ENCODE measurements around the gene ETFB. TPM values are rescaled to one million over a fixed set of nuclear protein-coding genes. Genes with fewer than 3 reads are reported as not detected.

Gene ETFB
- 180 to 255 TPM (median 204 TPM) in 5 replicates for total RNA-seq (2022; extraction: Qiagen RNA extraction; ENCODE audit: low read depth)

GRCh38 chr19:51365965-51366388 lies at the start of gene ETFB:
Gene ETFB, minus strand, starts transcription at chr19:51366388. Its CDS starts 62 bp downstream, at chr19:51366326.

GRCh38 chr19:51387924-51388389 lies 21.8 kb upstream of the ETFB start, which contains the start of gene LIM2:
Gene LIM2, minus strand, starts transcription at chr19:51387974. Its CDS starts 531 bp downstream, at chr19:51387443.

GRCh38 chr19:51372649-51373504 lies 6.7 kb upstream of the ETFB start, which contains the start of gene NKG7:
Gene NKG7, minus strand, starts transcription at chr19:51372654. Its CDS starts 119 bp downstream, at chr19:51372535.

GRCh38 chr19:51368366-51369282 lies 2.4 kb upstream of the ETFB start, which contains the start of gene CLDND2:
Gene CLDND2, minus strand, starts transcription at chr19:51369003. Its CDS starts 426 bp downstream, at chr19:51368577.

GRCh38 chr19:51341976-51342580 lies 24.1 kb downstream of the ETFB start, which contains the start of gene VSIG10L:
Gene VSIG10L, minus strand, starts transcription at chr19:51342139. Its CDS starts 15 bp downstream, at chr19:51342124.

DNA sequence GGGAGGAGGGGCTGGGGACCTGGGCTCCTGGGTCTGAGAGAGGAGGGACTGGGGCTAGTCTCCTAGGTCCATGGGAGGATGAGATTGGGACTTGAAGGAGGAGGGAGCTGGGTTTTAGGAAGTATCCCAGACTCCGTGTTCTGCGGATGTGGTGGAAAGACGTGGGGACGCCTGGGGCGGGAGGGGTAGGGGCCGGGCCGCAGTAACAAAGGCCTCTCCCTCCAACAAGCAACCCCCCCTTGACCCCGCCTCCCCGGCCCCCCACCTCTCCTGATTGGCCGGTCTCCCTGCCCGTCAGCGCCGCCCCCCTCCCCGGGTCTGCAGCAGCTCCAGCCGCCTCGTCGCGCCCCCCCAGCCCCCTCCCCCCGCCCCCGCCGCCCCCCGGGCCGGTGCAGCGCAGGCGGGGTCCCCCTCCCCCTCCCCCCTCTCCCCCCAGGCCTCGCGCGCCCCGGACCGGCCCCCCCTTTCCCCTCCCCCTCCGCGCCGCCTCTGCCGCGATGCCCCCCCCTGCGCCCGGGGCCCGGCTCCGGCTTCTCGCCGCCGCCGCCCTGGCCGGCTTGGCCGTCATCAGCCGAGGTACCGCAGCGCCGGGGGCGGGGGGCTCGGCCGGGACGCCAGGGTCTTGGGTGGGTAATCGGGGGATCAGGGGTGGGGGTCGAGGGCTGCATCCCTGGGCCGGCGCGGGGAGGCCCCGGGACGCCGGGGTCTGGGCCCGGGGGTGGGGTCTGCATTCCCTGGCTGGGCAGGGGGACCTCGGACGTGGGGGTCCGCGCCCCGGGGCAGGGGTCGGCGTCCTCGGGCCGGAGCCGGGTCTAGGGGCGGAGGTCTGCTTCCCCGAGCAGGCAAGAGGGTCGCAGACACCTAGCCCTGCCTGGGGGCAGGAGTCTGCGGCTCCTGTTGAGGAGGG lies 54.6 kb downstream of the ETFB start, which contains the start of gene IGLON5:
Gene IGLON5 (plus strand): TSS at position 294 of the 907 bp plus-strand sequence. CDS start 204 bp downstream, at position 498.

Other genes starting within 250 kb of the ETFB start
- gene SIGLEC9, start 241.5 kb downstream of the ETFB start, total RNA-seq (2022; extraction: Qiagen RNA extraction; ENCODE audit: low read depth) = 0.07 to 0.18 TPM in 2 of 5 replicates, not detected in the others
- gene SIGLEC7, start 224.1 kb downstream of the ETFB start, total RNA-seq (2022; extraction: Qiagen RNA extraction; ENCODE audit: low read depth) = not detected in 5 replicates
- 0.12 to 0.49 TPM in 2 of 5 replicates, not detected in the others for gene CD33, start 141.3 kb downstream of the ETFB start, total RNA-seq (2022; extraction: Qiagen RNA extraction; ENCODE audit: low read depth)
- gene SIGLECL1, start 115.3 kb downstream of the ETFB start, total RNA-seq (2022; extraction: Qiagen RNA extraction; ENCODE audit: low read depth) = not detected in 5 replicates
- 0.02 to 0.09 TPM (median 0.05 TPM) in 3 of 5 replicates, not detected in the others for gene IGLON5, start 54.7 kb downstream of the ETFB start, total RNA-seq (2022; extraction: Qiagen RNA extraction; ENCODE audit: low read depth)
- gene VSIG10L, start 24.2 kb downstream of the ETFB start, total RNA-seq (2022; extraction: Qiagen RNA extraction; ENCODE audit: low read depth) = 6.6 to 11.1 TPM (median 9.1 TPM) in 5 replicates
- gene CLDND2, start 2.6 kb upstream of the ETFB start, total RNA-seq (2022; extraction: Qiagen RNA extraction; ENCODE audit: low read depth) = 5.1 to 9.3 TPM (median 7.5 TPM) in 5 replicates
- gene NKG7, start 6.3 kb upstream of the ETFB start, total RNA-seq (2022; extraction: Qiagen RNA extraction; ENCODE audit: low read depth) = not detected in 5 replicates
- gene LIM2, start 21.6 kb upstream of the ETFB start, total RNA-seq (2022; extraction: Qiagen RNA extraction; ENCODE audit: low read depth) = not detected in 5 replicates
- gene C19orf84, start 24.2 kb upstream of the ETFB start, total RNA-seq (2022; extraction: Qiagen RNA extraction; ENCODE audit: low read depth) = not detected in 5 replicates
- gene SIGLEC10, start 51.3 kb upstream of the ETFB start, total RNA-seq (2022; extraction: Qiagen RNA extraction; ENCODE audit: low read depth) = 0.05 TPM in 1 of 5 replicates, not detected in the others
- gene SIGLEC8, start 92.1 kb upstream of the ETFB start, total RNA-seq (2022; extraction: Qiagen RNA extraction; ENCODE audit: low read depth) = not detected in 5 replicates
- gene CEACAM18, start 112.2 kb upstream of the ETFB start, total RNA-seq (2022; extraction: Qiagen RNA extraction; ENCODE audit: low read depth) = not detected in 5 replicates
- gene SIGLEC12, start 135.4 kb upstream of the ETFB start, total RNA-seq (2022; extraction: Qiagen RNA extraction; ENCODE audit: low read depth) = not detected in 5 replicates
- not detected in 5 replicates for gene SIGLEC6, start 165.3 kb upstream of the ETFB start, total RNA-seq (2022; extraction: Qiagen RNA extraction; ENCODE audit: low read depth)
- gene ZNF175, start 204.9 kb upstream of the ETFB start, total RNA-seq (2022; extraction: Qiagen RNA extraction; ENCODE audit: low read depth) = 3.7 to 5.9 TPM (median 4.2 TPM) in 5 replicates

Measured in A549 treated with DMSO at 1 μM for 4 hours (cell line).